ENCODE measurements around the gene NXN.

NXN gene

GRCh38 chr17:903691-904481, 75.7 kb downstream of the NXN start:
- no peaks in the 10 kb centered on the region for H3K27me3 ChIP-seq (ENCODE audit: insufficient read depth, poor library complexity, severe bottlenecking)
- H3K4me3 ChIP-seq (replicated peaks; ENCODE audit: insufficient read depth, low read length): no peak overlapping the region
- no peak overlapping the region for H3K27ac ChIP-seq (replicated peaks)
- no peak for TF ChIP-seq CTCF (IDR thresholded peaks at IDR 0.05; ENCODE audit: insufficient read depth, low read length)
- DNase-seq (ENCODE audit: low read depth in 1 of 2, low spot score in 1 of 2): no peak

- DNase-seq (ENCODE audit: low read depth in 1 of 2, low spot score in 1 of 2): no peak
- H3K27me3 ChIP-seq (ENCODE audit: insufficient read depth, poor library complexity, severe bottlenecking): no peaks in the 10 kb centered on the region
- no peak overlapping the region for H3K4me3 ChIP-seq (replicated peaks; ENCODE audit: insufficient read depth, low read length)
- no peak overlapping the region for H3K27ac ChIP-seq (replicated peaks)
- no peak for TF ChIP-seq GABPA (IDR thresholded peaks at IDR 0.05; ENCODE audit: low read depth)
- no peak for TF ChIP-seq CTCF (IDR thresholded peaks at IDR 0.05; ENCODE audit: insufficient read depth, low read length)
- no peak for TF ChIP-seq REST (IDR thresholded peaks at IDR 0.05; ENCODE audit: insufficient replicate concordance, low read depth)
- TF ChIP-seq SPI1 (IDR thresholded peaks at IDR 0.05; ENCODE audit: borderline replicate concordance, low read depth): no peak
- no peak for TF ChIP-seq POLR2AphosphoS5 (IDR thresholded peaks at IDR 0.05; ENCODE audit: low read depth)
Observed at GRCh38 chr17:902463-902862, 77.1 kb downstream of the NXN start.

GRCh38 chr17:901964-902363, 77.6 kb downstream of the NXN start:
- no peak for DNase-seq (ENCODE audit: low read depth in 1 of 2, low spot score in 1 of 2)
- TF ChIP-seq REST (IDR thresholded peaks at IDR 0.05; ENCODE audit: insufficient replicate concordance, low read depth) (no peak), GABPA (IDR thresholded peaks at IDR 0.05; ENCODE audit: low read depth) (no peak), POLR2AphosphoS5 (IDR thresholded peaks at IDR 0.05; ENCODE audit: low read depth) (no peak)
- Histone ChIP-seq H3K4me3 (replicated peaks; ENCODE audit: insufficient read depth, low read length) (no peak overlapping the region), H3K27me3 (ENCODE audit: insufficient read depth, poor library complexity, severe bottlenecking) (no peaks in the 10 kb centered on the region), H3K27ac (replicated peaks) (no peak overlapping the region)

GRCh38 chr17:901191-901950, 78.2 kb downstream of the NXN start:
- no peak overlapping the region for H3K27ac ChIP-seq (replicated peaks)
- H3K4me3 ChIP-seq (replicated peaks; ENCODE audit: insufficient read depth, low read length): no peak overlapping the region
- no peak for DNase-seq (ENCODE audit: low read depth in 1 of 2, low spot score in 1 of 2)
- TF ChIP-seq SPI1 (IDR thresholded peaks at IDR 0.05; ENCODE audit: borderline replicate concordance, low read depth): no peak
- no peaks in the 10 kb centered on the region for H3K27me3 ChIP-seq (ENCODE audit: insufficient read depth, poor library complexity, severe bottlenecking)

All from HL-60 (cell line).